Measurements from ENCODE around the gene SPTBN2. TPM values are rescaled to one million over a fixed set of nuclear protein-coding genes. Genes with fewer than 3 reads are reported as not detected.

The SPTBN2 gene
- total and polyA plus RNA-seq, 4 donors, result 4.7 to 16.1 (median 11.3) TPM

DNA sequence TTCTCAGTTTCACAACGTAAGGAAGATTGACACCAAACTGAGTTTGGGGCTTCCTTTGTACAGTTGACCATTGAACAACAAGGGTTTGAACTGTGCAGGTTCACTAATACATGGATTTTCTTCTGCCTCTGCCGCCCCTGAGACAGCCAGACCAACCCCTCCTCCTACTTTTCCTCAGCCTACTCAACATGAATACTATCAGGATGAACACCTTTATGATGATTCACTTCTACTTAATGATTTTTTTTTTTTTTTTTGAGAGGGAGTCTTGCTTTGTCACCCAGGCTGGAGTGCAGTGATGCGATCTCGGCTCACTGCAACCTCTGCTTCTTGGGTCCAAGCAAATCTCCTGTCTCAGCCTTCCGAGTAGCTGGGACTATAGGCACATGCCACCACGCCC lies 75.9 kb downstream of the SPTBN2 start:
- Histone ChIP-seq H3K27ac (ENCODE audit: low read depth in 1 of 2, low read length in 1 of 2) (no peak overlapping the region), H3K9me3 (ENCODE audit: control insufficient read depth in 4 of 4, insufficient read depth in 3 of 4, low read length in 3 of 4) (no peaks in the 10 kb centered on the region), H3K27me3 (ENCODE audit: control insufficient read depth in 3 of 3, insufficient read depth in 3 of 3, low read length in 2 of 3) (no peaks in the 10 kb centered on the region), H3K4me1 (ENCODE audit: control insufficient read depth in 5 of 5, insufficient read depth in 5 of 5, low read length in 5 of 5) (peaks cover 0 to 2% (median 0%) of the 10 kb centered on the region in 5 donors), H3K4me3 (no peak overlapping the region), H3K36me3 (ENCODE audit: control insufficient read depth in 4 of 4, insufficient read depth in 4 of 4, low read length in 4 of 4) (peaks cover 6 to 40% (median 16%) of the 10 kb centered on the region in 4 donors), H3K9ac (ENCODE audit: insufficient read depth in 1 of 2, low read length in 2 of 2) (no peak overlapping the region)
- ATAC-seq (ENCODE audit: insufficient read depth, low FRiP score) (no peak), DNase-seq (no peak)
- TF ChIP-seq, protein P1, sequence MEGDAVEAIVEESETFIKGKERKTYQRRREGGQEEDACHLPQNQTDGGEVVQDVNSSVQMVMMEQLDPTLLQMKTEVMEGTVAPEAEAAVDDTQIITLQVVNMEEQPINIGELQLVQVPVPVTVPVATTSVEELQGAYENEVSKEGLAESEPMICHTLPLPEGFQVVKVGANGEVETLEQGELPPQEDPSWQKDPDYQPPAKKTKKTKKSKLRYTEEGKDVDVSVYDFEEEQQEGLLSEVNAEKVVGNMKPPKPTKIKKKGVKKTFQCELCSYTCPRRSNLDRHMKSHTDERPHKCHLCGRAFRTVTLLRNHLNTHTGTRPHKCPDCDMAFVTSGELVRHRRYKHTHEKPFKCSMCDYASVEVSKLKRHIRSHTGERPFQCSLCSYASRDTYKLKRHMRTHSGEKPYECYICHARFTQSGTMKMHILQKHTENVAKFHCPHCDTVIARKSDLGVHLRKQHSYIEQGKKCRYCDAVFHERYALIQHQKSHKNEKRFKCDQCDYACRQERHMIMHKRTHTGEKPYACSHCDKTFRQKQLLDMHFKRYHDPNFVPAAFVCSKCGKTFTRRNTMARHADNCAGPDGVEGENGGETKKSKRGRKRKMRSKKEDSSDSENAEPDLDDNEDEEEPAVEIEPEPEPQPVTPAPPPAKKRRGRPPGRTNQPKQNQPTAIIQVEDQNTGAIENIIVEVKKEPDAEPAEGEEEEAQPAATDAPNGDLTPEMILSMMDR (IDR thresholded peaks at IDR 0.05; ENCODE audit: control extremely low read depth, extremely low read depth), result no peak
- WGBS, 2 donors, result 90 to 93% methylated on average over 6 of the region's 6 CpGs

GRCh38 chr11:66652651-66653050 lies 76.4 kb downstream of the SPTBN2 start:
- H3K9me3 ChIP-seq (ENCODE audit: control insufficient read depth in 4 of 4, insufficient read depth in 3 of 4, low read length in 3 of 4), result no peaks in the 10 kb centered on the region
- WGBS, 2 donors, result 94 to 95% methylated on average over 7 of the region's 7 CpGs
- H3K4me1 ChIP-seq (ENCODE audit: control insufficient read depth in 5 of 5, insufficient read depth in 5 of 5, low read length in 5 of 5), result peaks cover 0 to 2% (median 0%) of the 10 kb centered on the region in 5 donors
- peaks cover 6 to 40% (median 17%) of the 10 kb centered on the region in 4 donors for H3K36me3 ChIP-seq (ENCODE audit: control insufficient read depth in 4 of 4, insufficient read depth in 4 of 4, low read length in 4 of 4)
- no peak overlapping the region for H3K9ac ChIP-seq (ENCODE audit: insufficient read depth in 1 of 2, low read length in 2 of 2)
- ATAC-seq (ENCODE audit: insufficient read depth, low FRiP score) (no peak), DNase-seq (no peak)
- no peak overlapping the region for H3K27ac ChIP-seq (ENCODE audit: low read depth in 1 of 2, low read length in 1 of 2)
- TF ChIP-seq, protein P1 (IDR thresholded peaks at IDR 0.05; ENCODE audit: control extremely low read depth, extremely low read depth), result no peak
- no peak overlapping the region for H3K4me3 ChIP-seq
- no peaks in the 10 kb centered on the region for H3K27me3 ChIP-seq (ENCODE audit: control insufficient read depth in 3 of 3, insufficient read depth in 3 of 3, low read length in 2 of 3)

DNA sequence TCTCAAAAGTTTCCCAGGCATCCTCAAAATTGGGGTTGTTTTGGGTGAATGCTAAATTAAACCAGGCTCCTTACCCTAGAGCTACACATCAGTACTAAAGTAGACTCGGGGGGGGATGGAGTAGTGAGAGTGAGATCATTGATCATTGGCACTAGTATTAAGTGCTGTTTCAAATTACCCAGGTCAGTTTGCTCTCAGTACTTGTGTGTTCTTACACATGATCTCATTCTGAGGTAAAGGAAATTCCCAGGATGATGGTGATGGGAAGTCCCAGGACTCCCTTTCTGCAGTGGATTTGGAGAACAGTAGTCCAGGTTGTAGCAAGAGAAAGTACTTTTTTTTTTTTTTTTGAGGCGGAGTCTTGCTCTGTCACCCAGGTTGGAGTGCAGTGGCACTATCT lies 78.0 kb downstream of the SPTBN2 start:
- no peaks in the 10 kb centered on the region for H3K27me3 ChIP-seq (ENCODE audit: control insufficient read depth in 3 of 3, insufficient read depth in 3 of 3, low read length in 2 of 3)
- H3K27ac ChIP-seq (ENCODE audit: low read depth in 1 of 2, low read length in 1 of 2), result no peak overlapping the region
- 89 to 98% methylated on average over 2 of the region's 2 CpGs for WGBS, 2 donors
- TF ChIP-seq, protein P1 (IDR thresholded peaks at IDR 0.05; ENCODE audit: control extremely low read depth, extremely low read depth), result no peak
- H3K9ac ChIP-seq (ENCODE audit: insufficient read depth in 1 of 2, low read length in 2 of 2), result no peak overlapping the region
- H3K4me1 ChIP-seq (ENCODE audit: control insufficient read depth in 5 of 5, insufficient read depth in 5 of 5, low read length in 5 of 5), result peaks cover 2 to 6% (median 6%) of the 10 kb centered on the region in 5 donors
- DNase-seq (no peak), ATAC-seq (ENCODE audit: insufficient read depth, low FRiP score) (no peak)
- no peaks in the 10 kb centered on the region for H3K9me3 ChIP-seq (ENCODE audit: control insufficient read depth in 4 of 4, insufficient read depth in 3 of 4, low read length in 3 of 4)
- H3K4me3 ChIP-seq, result no peak overlapping the region
- H3K36me3 ChIP-seq (ENCODE audit: control insufficient read depth in 4 of 4, insufficient read depth in 4 of 4, low read length in 4 of 4), result peaks cover 11 to 44% (median 22%) of the 10 kb centered on the region in 4 donors

DNA sequence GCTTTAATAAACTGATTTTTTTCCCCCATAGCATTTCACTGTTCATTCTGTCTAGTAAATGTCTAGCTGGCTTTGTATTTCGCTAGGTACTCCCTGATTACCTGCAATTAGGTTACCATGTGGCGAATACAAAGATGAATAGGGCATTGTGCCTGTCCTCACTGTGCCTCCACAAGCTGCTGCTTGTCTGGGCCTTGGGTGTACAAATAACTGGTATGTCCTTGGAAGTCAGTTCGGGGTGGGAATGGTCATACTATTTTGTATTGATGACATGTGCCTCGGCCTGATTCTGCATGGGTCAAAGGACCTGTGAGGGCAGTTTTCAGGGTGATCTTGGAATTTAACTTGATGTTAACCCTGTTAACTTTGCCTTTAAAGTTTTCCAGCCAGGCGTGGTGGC lies 79.1 kb downstream of the SPTBN2 start:
- DNase-seq, result no peak
- peaks cover 6 to 18% (median 11%) of the 10 kb centered on the region in 5 donors for H3K4me1 ChIP-seq (ENCODE audit: control insufficient read depth in 5 of 5, insufficient read depth in 5 of 5, low read length in 5 of 5)

More for the DNA sequence above, 79.1 kb downstream of the SPTBN2 start:
- no peak for ATAC-seq (ENCODE audit: insufficient read depth, low FRiP score)
- H3K4me3 ChIP-seq, result no peak overlapping the region
- TF ChIP-seq, protein P1 (IDR thresholded peaks at IDR 0.05; ENCODE audit: control extremely low read depth, extremely low read depth), result no peak
- H3K27me3 ChIP-seq (ENCODE audit: control insufficient read depth in 3 of 3, insufficient read depth in 3 of 3, low read length in 2 of 3), result no peaks in the 10 kb centered on the region
- no peak overlapping the region for H3K27ac ChIP-seq (ENCODE audit: low read depth in 1 of 2, low read length in 1 of 2)
- no peaks in the 10 kb centered on the region for H3K9me3 ChIP-seq (ENCODE audit: control insufficient read depth in 4 of 4, insufficient read depth in 3 of 4, low read length in 3 of 4)
- H3K9ac ChIP-seq (ENCODE audit: insufficient read depth in 1 of 2, low read length in 2 of 2), result no peak overlapping the region
- peaks cover 16 to 52% (median 28%) of the 10 kb centered on the region in 4 donors for H3K36me3 ChIP-seq (ENCODE audit: control insufficient read depth in 4 of 4, insufficient read depth in 4 of 4, low read length in 4 of 4)
- WGBS, 2 donors, result 93 to 98% methylated on average over 5 of the region's 5 CpGs

Data from lung (tissue), 12 donors.